A549 (cell line): ENCODE measurements around the gene TBX10. TPM values are rescaled to one million over a fixed set of nuclear protein-coding genes. Genes with fewer than 3 reads are reported as not detected.

ENCODE experiments used
- BHLHE40 ChIP-seq: IDR thresholded peaks from 2 replicates; pipeline ENCODE4 v1.6.1; 2012; ENCODE audit warnings: low read depth, low read length, inconsistent platforms
- CBX8 ChIP-seq: fragments of 200-600 bp; sonication (generic); IDR thresholded peaks from 2 replicates; pipeline ENCODE4 v1.6.1; 2016
- CEBPB ChIP-seq, 2 experiments: fragments of >200 bp in 1 of 2; sonication (Bioruptor Twin) in 1 of 2; formaldehyde crosslinking in 1 of 2; IDR thresholded peaks; 2 replicates each; pipeline ENCODE4 v1.6.1; 2012 to 2016
- CHD2 ChIP-seq: fragments of 150-350 bp; IDR thresholded peaks from 2 replicates; pipeline ENCODE4 v1.6.1; 2014; ENCODE audit warnings: low read length; ENCODE audit not compliant: partially characterized antibody
- CHD4 ChIP-seq: fragments of 200-600 bp; sonication (generic); IDR thresholded peaks from 2 replicates; pipeline ENCODE4 v1.6.1; 2016; ENCODE audit warnings: antibody characterized with exemption, mild to moderate bottlenecking, borderline replicate concordance
- E2F6 ChIP-seq: IDR thresholded peaks from 2 replicates; pipeline ENCODE4 v1.6.1; 2012; ENCODE audit warnings: low read depth, borderline replicate concordance
- ELK1 ChIP-seq: fragments of 150-350 bp; IDR thresholded peaks from 2 replicates; pipeline ENCODE4 v1.6.1; 2014; ENCODE audit warnings: low read depth, mild to moderate bottlenecking, low read length
- EP300 ChIP-seq, 2 experiments: fragments of >200 bp; sonication (Bioruptor Twin); formaldehyde crosslinking; IDR thresholded peaks; 2 replicates in 1 of 2; 3 replicates in 1 of 2; pipeline ENCODE4 v1.6.1; 2016 to 2017
- ESRRA ChIP-seq: fragments of 150-350 bp; IDR thresholded peaks from 2 replicates; pipeline ENCODE4 v1.6.1; 2014; ENCODE audit warnings: mild to moderate bottlenecking, low read length, borderline replicate concordance
- FOSB ChIP-seq: fragments of 250-450 bp; sonication (Bioruptor Pico); IDR thresholded peaks from 2 replicates; pipeline ENCODE4 v1.5.0; 2020; ENCODE audit warnings: mild to moderate bottlenecking, moderate library complexity
- FOSL2 ChIP-seq, 2 experiments: fragments of 450-650 bp in 1 of 2; fragments of >200 bp in 1 of 2; sonication (Bioruptor Twin) in 1 of 2; formaldehyde crosslinking; IDR thresholded peaks; 2 replicates each; pipeline versions ENCODE4 v1.5.0 to v1.6.1; 2016 to 2020; ENCODE audit warnings: mild to moderate bottlenecking in 1 of 2, moderate library complexity in 1 of 2
- GATA3 ChIP-seq: IDR thresholded peaks from 2 replicates; pipeline ENCODE4 v1.6.1; 2012; ENCODE audit warnings: borderline replicate concordance
- HDAC2 ChIP-seq: fragments of 200-600 bp; sonication (generic); IDR thresholded peaks from 2 replicates; pipeline ENCODE4 v1.6.1; 2016
- HEYL ChIP-seq: fragments of 250-450 bp; sonication (Bioruptor Pico); IDR thresholded peaks from 2 replicates; pipeline ENCODE4 v1.8.0; 2021; ENCODE audit warnings: mild to moderate bottlenecking, moderate library complexity
- HOXA7 ChIP-seq: fragments of 250-450 bp; sonication (Bioruptor Pico); IDR thresholded peaks from 2 replicates; pipeline ENCODE4 v1.5.0; 2020; ENCODE audit warnings: mild to moderate bottlenecking, moderate library complexity
- HOXB5 ChIP-seq: fragments of 250-450 bp; sonication (Bioruptor Pico); IDR thresholded peaks from 2 replicates; pipeline ENCODE4 v1.5.0; 2020; ENCODE audit warnings: mild to moderate bottlenecking, moderate library complexity
- JUN ChIP-seq, 2 experiments: fragments of >200 bp; sonication (Bioruptor Twin); formaldehyde crosslinking; IDR thresholded peaks; 2 replicates in 1 of 2; 3 replicates in 1 of 2; pipeline ENCODE4 v1.6.1; 2016 to 2017
- JUNB ChIP-seq: fragments of >200 bp; sonication (Bioruptor Twin); formaldehyde crosslinking; IDR thresholded peaks from 2 replicates; pipeline ENCODE4 v1.6.1; 2016
- KDM1A ChIP-seq: fragments of 200-600 bp; sonication (generic); IDR thresholded peaks from 2 replicates; pipeline ENCODE4 v1.6.1; 2016; ENCODE audit warnings: low read depth, mild to moderate bottlenecking
- MAFK ChIP-seq: fragments of 450-650 bp; IDR thresholded peaks from 2 replicates; pipeline ENCODE4 v1.6.1; 2014; ENCODE audit not compliant: partially characterized antibody
- MAZ ChIP-seq: fragments of 150-350 bp; IDR thresholded peaks from 2 replicates; pipeline ENCODE4 v1.6.1; 2014; ENCODE audit warnings: antibody characterized with exemption, low read depth, low read length, borderline replicate concordance
- MYC ChIP-seq: IDR thresholded peaks from 2 replicates; pipeline ENCODE4 v1.6.1; 2012; ENCODE audit warnings: mild to moderate bottlenecking, inconsistent platforms, low read length, improper control_type of control experiment, borderline replicate concordance
- NFE2L2 ChIP-seq: fragments of 150-350 bp; conservative IDR thresholded peaks from 2 replicates; pipeline ENCODE4 v1.6.1; 2014; ENCODE audit warnings: low read length
- NPAS2 ChIP-seq: fragments of 250-450 bp; sonication (Bioruptor Pico); IDR thresholded peaks from 2 replicates; pipeline ENCODE4 v1.8.0; 2022; ENCODE audit warnings: mild to moderate bottlenecking, moderate library complexity, borderline replicate concordance
- NR3C1 ChIP-seq: fragments of >200 bp; sonication (Bioruptor Twin); formaldehyde crosslinking; IDR thresholded peaks from 3 replicates; pipeline ENCODE4 v1.6.1; 2017
- PBX3 ChIP-seq: IDR thresholded peaks from 2 replicates; pipeline ENCODE4 v1.6.1; 2012
- POLR2A ChIP-seq: IDR thresholded peaks from 2 replicates; pipeline ENCODE4 v1.6.1; 2012; ENCODE audit warnings: mild to moderate bottlenecking, low read length
- RAD21 ChIP-seq, 2 experiments: fragments of >200 bp in 1 of 2; sonication (Bioruptor Twin) in 1 of 2; formaldehyde crosslinking in 1 of 2; IDR thresholded peaks in 1 of 2; conservative IDR thresholded peaks in 1 of 2; 2 replicates in 1 of 2; 3 replicates in 1 of 2; pipeline ENCODE4 v1.6.1; 2012 to 2018; ENCODE audit warnings: inconsistent platforms in 1 of 2
- RCOR1 ChIP-seq: fragments of 150-350 bp; IDR thresholded peaks from 2 replicates; pipeline ENCODE4 v1.6.1; 2014; ENCODE audit warnings: antibody characterized with exemption, low read length, low read depth
- RFX5 ChIP-seq: fragments of 450-650 bp; IDR thresholded peaks from 2 replicates; pipeline ENCODE4 v1.7.1; 2014; ENCODE audit warnings: antibody characterized with exemption, mild to moderate bottlenecking, moderate library complexity
- RNF2 ChIP-seq: fragments of 200-600 bp; sonication (generic); IDR thresholded peaks from 2 replicates; pipeline ENCODE4 v1.6.1; 2016; ENCODE audit warnings: low read depth, mild to moderate bottlenecking, antibody characterized with exemption, moderate library complexity, borderline replicate concordance
- SMC3 ChIP-seq: fragments of >200 bp; sonication (Bioruptor Twin); formaldehyde crosslinking; IDR thresholded peaks from 3 replicates; pipeline ENCODE4 v1.6.1; 2018; ENCODE audit warnings: inconsistent platforms
- TP53 ChIP-seq: fragments of 250-450 bp; sonication (Bioruptor Pico); IDR thresholded peaks from 2 replicates; pipeline ENCODE4 v1.5.0; 2021; ENCODE audit warnings: mild to moderate bottlenecking, moderate library complexity
- ZFP36 ChIP-seq: fragments of 450-650 bp; IDR thresholded peaks from 2 replicates; pipeline ENCODE4 v1.6.1; 2014; ENCODE audit warnings: borderline replicate concordance; ENCODE audit not compliant: partially characterized antibody
- ZSCAN20 ChIP-seq: fragments of 250-450 bp; sonication (Bioruptor Pico); IDR thresholded peaks from 2 replicates; pipeline ENCODE4 v1.8.0; 2022; ENCODE audit warnings: mild to moderate bottlenecking, moderate library complexity
- polyA plus RNA-seq, 4 experiments: library from polyadenylated mRNA; depleted of rRNA in 3 of 4; stranded (reverse); fragments of >200 nt; fragmentation: RNase III in 1 of 4; extraction: RNeasy Plus Mini Kit Qiagen cat#74134 plus additional on column Dnase treatment in 1 of 4; gene quantifications; 2 replicates in 3 of 4; 3 replicates in 1 of 4; pipeline ENCODE4 v1.2.3, GENCODE V29; 2011 to 2017
- TF ChIP-seq, protein P1 (sequence below): fragments of 250-450 bp; sonication (Bioruptor Pico); IDR thresholded peaks from 2 replicates; pipeline ENCODE4 v1.5.0; 2021; ENCODE audit warnings: mild to moderate bottlenecking, moderate library complexity, borderline replicate concordance
- TF ChIP-seq, protein P2 (sequence below): fragments of >200 bp; sonication (Bioruptor Twin); formaldehyde crosslinking; IDR thresholded peaks from 3 replicates; pipeline ENCODE4 v1.6.1; 2016
- TF ChIP-seq, protein P3 (sequence below): fragments of >200 bp; sonication (Bioruptor Twin); formaldehyde crosslinking; IDR thresholded peaks from 2 replicates; pipeline ENCODE4 v1.6.1; 2016

The TBX10 gene
- polyA plus RNA-seq, 2 of the 4 experiments (the other 2 are of a cell fraction): not detected

GRCh38 chr11:67629386-67630227, 10.0 kb downstream of the TBX10 start, which contains the start of gene NUDT8 (continued):
- TF ChIP-seq KDM1A (peak; percentile 96), MYC (peak; percentile 70; the same call in 1 of the 2 replicates), ZFP36 (no peak), CHD2 (no peak), PBX3 (no peak), NR3C1 (no peak), ELK1 (no peak), NFE2L2 (no peak), HOXB5 (CRISPR knock-in tag) (no peak), GATA3 (no peak), TP53 (peak; percentile 37; the same call in 1 of the 2 replicates), FOSL2 (IDR thresholded peaks at IDR 0.05) (no peak), FOSL2 (CRISPR knock-in tag; IDR thresholded peaks at IDR 0.05) (no peak), RCOR1 (0 out of 2 replicates have a peak, but pooled peaks have one; percentile 30), MAZ (peak; percentile 76; the same call in 1 of the 2 replicates), RAD21 (conservative IDR thresholded peaks at IDR 0.05 in 1 of 2, IDR thresholded peaks at IDR 0.05 in 1 of 2) (peak; percentile 70 to 84), HOXA7 (CRISPR knock-in tag) (no peak), BHLHE40 (no peak), POLR2A (0 out of 2 replicates have a peak, but pooled peaks have one; percentile 27), SMC3 (peak; percentile 89), RFX5 (no peak), JUNB (no peak), HEYL (CRISPR knock-in tag) (no peak), EP300 (IDR thresholded peaks at IDR 0.05) (no peak), ZSCAN20 (no peak), ESRRA (no peak), RNF2 (peak; percentile 85; the same call in 1 of the 2 replicates), HDAC2 (peak; percentile 93; the same call in 1 of the 2 replicates), CBX8 (no peak), NPAS2 (no peak), CHD4 (peak; percentile 78; the same call in 1 of the 2 replicates), MAFK (no peak), FOSB (CRISPR knock-in tag) (no peak), CEBPB (IDR thresholded peaks at IDR 0.05) (no peak), E2F6 (peak; percentile 97), JUN (IDR thresholded peaks at IDR 0.05) (peak in 1 of 2 experiments; percentile 29; a peak in 1 of 5 replicates)
- TF ChIP-seq, protein P1, sequence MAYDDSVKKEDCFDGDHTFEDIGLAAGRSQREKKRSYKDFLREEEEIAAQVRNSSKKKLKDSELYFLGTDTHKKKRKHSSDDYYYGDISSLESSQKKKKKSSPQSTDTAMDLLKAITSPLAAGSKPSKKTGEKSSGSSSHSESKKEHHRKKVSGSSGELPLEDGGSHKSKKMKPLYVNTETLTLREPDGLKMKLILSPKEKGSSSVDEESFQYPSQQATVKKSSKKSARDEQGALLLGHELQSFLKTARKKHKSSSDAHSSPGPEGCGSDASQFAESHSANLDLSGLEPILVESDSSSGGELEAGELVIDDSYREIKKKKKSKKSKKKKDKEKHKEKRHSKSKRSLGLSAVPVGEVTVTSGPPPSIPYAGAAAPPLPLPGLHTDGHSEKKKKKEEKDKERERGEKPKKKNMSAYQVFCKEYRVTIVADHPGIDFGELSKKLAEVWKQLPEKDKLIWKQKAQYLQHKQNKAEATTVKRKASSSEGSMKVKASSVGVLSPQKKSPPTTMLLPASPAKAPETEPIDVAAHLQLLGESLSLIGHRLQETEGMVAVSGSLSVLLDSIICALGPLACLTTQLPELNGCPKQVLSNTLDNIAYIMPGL (CRISPR knock-in tag): no peak
- TF ChIP-seq, protein P2, sequence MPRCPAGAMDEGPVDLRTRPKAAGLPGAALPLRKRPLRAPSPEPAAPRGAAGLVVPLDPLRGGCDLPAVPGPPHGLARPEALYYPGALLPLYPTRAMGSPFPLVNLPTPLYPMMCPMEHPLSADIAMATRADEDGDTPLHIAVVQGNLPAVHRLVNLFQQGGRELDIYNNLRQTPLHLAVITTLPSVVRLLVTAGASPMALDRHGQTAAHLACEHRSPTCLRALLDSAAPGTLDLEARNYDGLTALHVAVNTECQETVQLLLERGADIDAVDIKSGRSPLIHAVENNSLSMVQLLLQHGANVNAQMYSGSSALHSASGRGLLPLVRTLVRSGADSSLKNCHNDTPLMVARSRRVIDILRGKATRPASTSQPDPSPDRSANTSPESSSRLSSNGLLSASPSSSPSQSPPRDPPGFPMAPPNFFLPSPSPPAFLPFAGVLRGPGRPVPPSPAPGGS: no peak
- TF ChIP-seq, protein P3, sequence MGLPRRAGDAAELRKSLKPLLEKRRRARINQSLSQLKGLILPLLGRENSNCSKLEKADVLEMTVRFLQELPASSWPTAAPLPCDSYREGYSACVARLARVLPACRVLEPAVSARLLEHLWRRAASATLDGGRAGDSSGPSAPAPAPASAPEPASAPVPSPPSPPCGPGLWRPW: no peak
